Endodermal cell (in vitro differentiated cells): ENCODE measurements around the gene SLC9A1. TPM values are rescaled to one million over a fixed set of nuclear protein-coding genes. Genes with fewer than 3 reads are reported as not detected.

Source experiments
- DNase-seq: peaks from one replicate; pipeline ENCODE4 v3.0.0-alpha.2; 2017
- H3K27ac ChIP-seq: 2 replicates; pipeline ENCODE4 v1.5.1; 2013; ENCODE audit warnings: mild to moderate bottlenecking, low read depth, low read length, moderate library complexity
- H3K27me3 ChIP-seq: 2 replicates; pipeline ENCODE4 v1.6.1; 2013; ENCODE audit warnings: mild to moderate bottlenecking, low read length, moderate library complexity; ENCODE audit not compliant: insufficient read depth, control insufficient read depth, poor library complexity, severe bottlenecking
- H3K36me3 ChIP-seq: 2 replicates; pipeline ENCODE4 v1.7.0; 2013; ENCODE audit warnings: mild to moderate bottlenecking, low read length, moderate library complexity; ENCODE audit not compliant: control insufficient read depth, insufficient read depth
- H3K4me1 ChIP-seq: one replicate; pipeline ENCODE4 v1.7.0; 2013; ENCODE audit warnings: low read length; ENCODE audit not compliant: control insufficient read depth, insufficient read depth
- H3K4me3 ChIP-seq: 2 replicates; pipeline ENCODE4 v1.5.1; 2013; ENCODE audit warnings: mild to moderate bottlenecking, low read length, moderate library complexity
- H3K9ac ChIP-seq: 2 replicates; pipeline ENCODE4 v1.6.1; 2013; ENCODE audit warnings: mild to moderate bottlenecking, low read length, moderate library complexity; ENCODE audit not compliant: poor library complexity, severe bottlenecking; ENCODE audit errors: extremely low read depth
- H3K9me3 ChIP-seq: 2 replicates; pipeline ENCODE4 v1.6.1; 2013; ENCODE audit warnings: mild to moderate bottlenecking, low read length, moderate library complexity; ENCODE audit not compliant: control insufficient read depth
- H3K27ac Mint-ChIP-seq: 2 replicates; pipeline ENCODE4 v1.8.0; 2020; ENCODE audit warnings: mixed read lengths
- H3K27me3 Mint-ChIP-seq: 2 replicates; pipeline ENCODE4 v1.8.0; 2021; ENCODE audit warnings: mild to moderate bottlenecking, mixed read lengths; ENCODE audit not compliant: insufficient read depth
- H3K36me3 Mint-ChIP-seq: 2 replicates; pipeline ENCODE4 v1.8.0; 2020; ENCODE audit warnings: low read depth, mixed read lengths
- H3K4me1 Mint-ChIP-seq: 2 replicates; pipeline ENCODE4 v1.8.0; 2020; ENCODE audit warnings: mixed read lengths
- H3K4me3 Mint-ChIP-seq: 2 replicates; pipeline ENCODE4 v1.8.0; 2020; ENCODE audit warnings: mild to moderate bottlenecking, moderate library complexity, mixed read lengths
- H3K9me3 Mint-ChIP-seq: 2 replicates; pipeline ENCODE4 v1.8.0; 2020; ENCODE audit warnings: mild to moderate bottlenecking, mixed read lengths
- WGBS, 2 experiments: methylation state at CpG; one replicate each; pipeline versions ENCODE4 v1.1.5 to v1.1.7; 2013; ENCODE audit warnings: missing lambda C conversion rate in 2 of 2, mixed read lengths in 1 of 2; ENCODE audit not compliant: insufficient coverage in 1 of 2, insufficient read length in 1 of 2; 5-methylcytosine and 5-hydroxymethylcytosine counted together
- total RNA-seq, 2 donors: library from RNA; stranded (reverse); fragmentation: NEBNext Ultra II Directional in 1 of 2; extraction: Animal tissue kit (Norgen Biotek cat#: 25700) in 1 of 2; gene quantifications; 2 replicates in 1 of 2; 3 replicates in 1 of 2; pipeline ENCODE4 v1.2.1, GENCODE V29; 2021
- TF ChIP-seq, protein P1 (sequence below): fragments of 200-600 bp; sonication (generic); conservative IDR thresholded peaks from 2 replicates; pipeline ENCODE4 v1.5.0; 2021; ENCODE audit warnings: antibody characterized with exemption, mild to moderate bottlenecking

The SLC9A1 gene
- total RNA-seq, 2 donors from 2014 or later = 25.9 to 34.7 TPM

DNA sequence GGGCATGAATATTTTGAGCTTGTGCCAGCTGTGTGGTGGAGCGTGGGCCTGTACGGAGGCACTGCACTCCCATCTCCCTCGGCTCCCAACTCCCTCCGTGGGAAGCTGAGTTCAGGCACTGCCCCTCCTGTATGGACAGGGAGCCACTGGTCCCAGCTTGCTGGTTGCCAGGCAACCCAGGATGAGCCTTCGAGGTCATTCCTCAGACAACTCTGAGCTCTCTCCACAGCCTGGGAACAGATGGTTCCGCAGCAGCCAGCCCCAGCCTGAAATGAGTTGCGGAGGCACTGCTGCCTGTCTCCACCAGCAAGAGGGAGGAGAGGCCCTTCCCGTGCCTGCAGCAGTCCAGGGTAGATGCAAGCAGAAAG is 83.9 kb downstream of the SLC9A1 start:
- Mint-ChIP-seq H3K9me3 (no peaks in the 10 kb centered on the region), H3K36me3 (no peaks in the 10 kb centered on the region), H3K4me1 (peaks cover 8% of the 10 kb centered on the region), H3K4me3 (no peak overlapping the region), H3K27me3 (peaks cover 3% of the 10 kb centered on the region), H3K27ac (no peak overlapping the region)
- Histone ChIP-seq H3K9me3 (no peaks in the 10 kb centered on the region), H3K4me3 (no peak overlapping the region), H3K9ac (no peak overlapping the region), H3K27ac (peak overlapping the region; percentile 73), H3K36me3 (no peaks in the 10 kb centered on the region), H3K27me3 (no peaks in the 10 kb centered on the region), H3K4me1 (no peaks in the 10 kb centered on the region)
- peak; percentile 64 for DNase-seq
- 24 to 79% methylated on average over 2 to 8 of the region's 8 CpGs for WGBS, 2 experiments
- TF ChIP-seq, protein P1, sequence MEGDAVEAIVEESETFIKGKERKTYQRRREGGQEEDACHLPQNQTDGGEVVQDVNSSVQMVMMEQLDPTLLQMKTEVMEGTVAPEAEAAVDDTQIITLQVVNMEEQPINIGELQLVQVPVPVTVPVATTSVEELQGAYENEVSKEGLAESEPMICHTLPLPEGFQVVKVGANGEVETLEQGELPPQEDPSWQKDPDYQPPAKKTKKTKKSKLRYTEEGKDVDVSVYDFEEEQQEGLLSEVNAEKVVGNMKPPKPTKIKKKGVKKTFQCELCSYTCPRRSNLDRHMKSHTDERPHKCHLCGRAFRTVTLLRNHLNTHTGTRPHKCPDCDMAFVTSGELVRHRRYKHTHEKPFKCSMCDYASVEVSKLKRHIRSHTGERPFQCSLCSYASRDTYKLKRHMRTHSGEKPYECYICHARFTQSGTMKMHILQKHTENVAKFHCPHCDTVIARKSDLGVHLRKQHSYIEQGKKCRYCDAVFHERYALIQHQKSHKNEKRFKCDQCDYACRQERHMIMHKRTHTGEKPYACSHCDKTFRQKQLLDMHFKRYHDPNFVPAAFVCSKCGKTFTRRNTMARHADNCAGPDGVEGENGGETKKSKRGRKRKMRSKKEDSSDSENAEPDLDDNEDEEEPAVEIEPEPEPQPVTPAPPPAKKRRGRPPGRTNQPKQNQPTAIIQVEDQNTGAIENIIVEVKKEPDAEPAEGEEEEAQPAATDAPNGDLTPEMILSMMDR = no peak

DNA sequence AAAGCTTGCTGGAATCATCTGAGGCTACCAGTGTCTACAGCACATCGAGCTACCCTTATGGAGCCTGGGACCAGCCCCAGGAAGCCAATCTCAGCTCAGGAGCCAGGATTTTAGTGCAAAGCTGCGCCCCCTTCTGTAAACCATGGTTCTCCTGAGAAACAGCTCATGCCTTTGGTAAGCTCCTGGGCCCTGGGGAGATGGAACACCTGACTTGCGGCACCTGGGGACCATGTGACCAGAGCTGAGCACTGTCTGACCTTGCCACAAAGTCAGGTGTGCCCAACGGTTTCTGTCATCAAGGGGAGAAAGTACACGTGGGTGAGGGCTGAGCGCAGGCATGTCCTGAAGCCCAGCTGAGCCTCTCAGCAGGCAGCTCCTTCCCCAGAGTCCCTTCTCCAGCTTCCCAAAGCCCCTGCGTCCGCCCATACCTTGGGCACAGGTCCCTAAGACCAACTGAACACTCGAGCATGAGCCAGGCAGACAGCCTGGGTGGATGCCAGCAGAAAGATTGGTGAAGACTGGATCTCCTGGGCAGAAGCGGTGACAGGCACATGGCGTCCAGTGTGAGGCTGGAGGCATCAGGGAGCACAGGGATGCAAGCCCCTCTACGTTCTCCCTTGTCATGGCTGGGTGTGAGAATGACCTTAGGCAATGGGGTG is 84.4 kb downstream of the SLC9A1 start:
- Histone ChIP-seq H3K4me3 (no peak overlapping the region), H3K36me3 (no peaks in the 10 kb centered on the region), H3K27ac (peak overlapping the region; percentile 73), H3K27me3 (no peaks in the 10 kb centered on the region), H3K9me3 (no peaks in the 10 kb centered on the region), H3K9ac (no peak overlapping the region), H3K4me1 (no peaks in the 10 kb centered on the region)
- H3K4me1 Mint-ChIP-seq = peaks cover 8% of the 10 kb centered on the region
- H3K4me3 Mint-ChIP-seq = no peak overlapping the region
- H3K27me3 Mint-ChIP-seq = peaks cover 3% of the 10 kb centered on the region
- DNase-seq = peak; percentile 85
- no peaks in the 10 kb centered on the region for H3K36me3 Mint-ChIP-seq
- TF ChIP-seq, protein P1 = peak; percentile 55
- peaks cover 2% of the 10 kb centered on the region for H3K9me3 Mint-ChIP-seq
- WGBS, 2 experiments = 84% methylated on average over 10 to 12 of the region's 12 CpGs
- H3K27ac Mint-ChIP-seq = no peak overlapping the region

DNA sequence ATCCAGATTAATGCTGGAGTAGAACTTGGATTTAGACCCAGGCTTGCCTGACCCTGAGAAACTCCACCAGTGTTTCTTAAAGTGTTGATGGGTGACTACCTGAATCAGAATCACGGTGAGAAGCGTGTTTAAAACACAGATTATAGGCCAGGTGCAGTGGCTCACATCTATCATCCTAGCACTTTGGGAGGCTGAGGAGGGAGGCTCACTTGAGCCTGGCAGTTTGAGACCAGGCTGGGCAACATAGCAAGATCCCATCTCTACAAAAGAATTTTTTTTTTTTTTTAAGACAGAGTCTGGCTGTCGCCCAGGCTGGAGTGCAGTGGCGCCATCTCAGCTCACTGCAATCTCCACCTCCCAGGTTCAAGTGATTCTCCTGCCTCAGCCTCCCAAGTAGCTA is 86.0 kb downstream of the SLC9A1 start:
- Mint-ChIP-seq H3K4me1 (peaks cover 8% of the 10 kb centered on the region), H3K36me3 (no peaks in the 10 kb centered on the region), H3K4me3 (no peak overlapping the region), H3K27me3 (peaks cover 3% of the 10 kb centered on the region), H3K27ac (no peak overlapping the region), H3K9me3 (peaks cover 2% of the 10 kb centered on the region)
- no peaks in the 10 kb centered on the region for H3K36me3 ChIP-seq
- no peak for DNase-seq
- no peak overlapping the region for H3K27ac ChIP-seq
- H3K4me1 ChIP-seq = no peaks in the 10 kb centered on the region
- no peaks in the 10 kb centered on the region for H3K9me3 ChIP-seq
- TF ChIP-seq, protein P1 = no peak
- H3K9ac ChIP-seq = no peak overlapping the region
- H3K27me3 ChIP-seq = no peaks in the 10 kb centered on the region
- no peak overlapping the region for H3K4me3 ChIP-seq
- WGBS, 2 experiments = 81 to 89% methylated on average over 4 of the region's 4 CpGs
